C1 segment of cervical spinal cord (tissue), 14 donors: ENCODE results near the gene PSMF1.

Experiments used
- DNase-seq, 14 donors: peaks; one replicate each; lab custom pipeline; 2025; lab: John Stamatoyannopoulos, UW

Gene PSMF1

GRCh38 chr20:1118336-1119127 is at the start of gene PSMF1:
Gene PSMF1 (plus strand): TSS chr20:1118602. CDS start chr20:1118774, 172 bp downstream.
- peak; percentile 48 to 93 (median 86) for DNase-seq

GRCh38 chr20:1072258-1072657 is 46.1 kb upstream of the PSMF1 start:
- DNase-seq, result no peak

DNA sequence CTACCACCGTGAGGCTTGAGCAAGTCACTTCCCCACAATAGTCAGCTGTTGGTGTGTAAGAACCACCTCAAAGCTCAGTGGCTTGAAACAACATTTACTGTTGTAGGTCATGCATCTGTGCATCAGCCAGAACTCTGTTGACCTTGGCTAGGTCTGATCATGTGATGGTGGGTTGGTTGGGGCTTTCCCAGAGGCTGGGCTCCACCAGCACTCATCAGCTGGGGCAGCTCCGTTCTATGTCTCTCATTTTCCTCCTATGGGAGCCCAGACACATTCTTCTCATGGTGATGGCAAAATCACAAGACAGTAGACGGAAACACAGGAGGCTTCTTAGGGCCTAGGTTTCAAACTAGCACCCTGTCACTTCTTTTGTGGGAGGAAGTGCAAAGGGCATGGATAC is 42.8 kb upstream of the PSMF1 start:
- no peak for DNase-seq

- DNase-seq, result no peak
These were observed 36.5 kb upstream of the PSMF1 start for GRCh38 chr20:1081891-1082290.

DNA sequence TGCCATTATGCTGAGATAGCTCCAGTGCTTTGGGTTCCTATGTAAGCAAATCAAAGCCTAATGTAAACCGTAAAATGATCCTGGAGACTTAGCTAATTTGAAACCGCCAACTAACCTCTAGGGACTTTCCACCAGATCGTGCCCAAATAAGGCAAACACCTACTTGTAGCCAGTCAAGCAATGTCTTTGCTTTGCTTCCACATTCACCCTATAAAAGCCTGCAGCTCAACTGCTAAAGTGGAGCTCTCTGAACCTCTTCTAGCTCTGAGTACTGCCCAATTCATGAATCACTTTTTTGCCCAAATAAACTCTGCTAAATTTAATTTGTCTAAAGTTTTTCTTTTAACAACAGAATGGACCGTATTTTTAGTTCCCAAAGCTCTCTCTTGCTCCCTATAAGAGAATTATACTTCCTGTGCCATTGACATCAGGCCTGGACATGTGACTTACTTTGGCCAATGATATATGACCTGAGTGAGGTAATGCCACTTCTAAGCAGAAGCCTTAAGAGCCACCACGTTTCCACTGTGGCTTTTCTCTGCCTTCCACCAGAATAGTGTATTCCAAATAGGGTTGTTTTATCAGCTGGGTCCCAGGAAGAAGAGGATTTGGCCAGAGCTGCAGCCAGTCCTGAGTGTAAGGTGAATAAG is 34.8 kb upstream of the PSMF1 start:
- DNase-seq, result no peak

DNA sequence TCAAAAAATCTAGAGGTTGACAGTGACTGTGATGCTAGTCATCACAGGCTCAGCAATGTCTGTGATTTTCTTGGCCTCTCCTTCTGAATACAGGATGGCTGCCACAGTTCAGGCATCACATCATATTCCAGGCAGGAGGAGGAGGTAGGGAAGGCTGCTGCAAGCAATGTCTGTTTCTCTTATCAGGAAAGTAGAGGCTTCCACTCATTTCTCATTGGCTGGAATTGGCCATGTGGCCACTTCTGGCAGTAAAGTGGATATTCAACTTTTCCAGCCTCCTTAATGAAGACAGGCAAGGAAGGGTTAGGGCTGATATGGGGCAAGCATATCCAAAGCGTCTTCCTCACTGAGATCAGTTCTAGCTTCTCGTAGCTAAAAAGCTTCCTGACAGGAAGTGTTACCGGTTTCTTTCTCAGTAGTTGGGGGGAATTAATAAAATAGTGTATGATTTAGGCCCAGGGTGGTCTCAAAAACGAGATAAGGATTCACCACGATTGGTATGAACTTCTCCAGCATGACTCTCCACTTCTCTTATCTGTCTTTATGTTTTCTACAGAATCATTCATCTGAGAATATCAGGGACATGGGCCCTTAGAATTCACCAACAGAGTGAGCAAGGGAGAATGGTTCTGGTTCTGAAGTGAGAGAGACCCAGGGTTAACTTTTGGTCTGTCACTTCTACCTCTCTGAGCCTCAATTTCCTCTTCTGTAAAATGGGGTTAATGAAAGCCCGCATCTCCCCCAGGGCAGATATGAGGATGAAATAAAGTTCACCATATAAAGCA is 32.7 kb upstream of the PSMF1 start:
- DNase-seq, result no peak

DNA sequence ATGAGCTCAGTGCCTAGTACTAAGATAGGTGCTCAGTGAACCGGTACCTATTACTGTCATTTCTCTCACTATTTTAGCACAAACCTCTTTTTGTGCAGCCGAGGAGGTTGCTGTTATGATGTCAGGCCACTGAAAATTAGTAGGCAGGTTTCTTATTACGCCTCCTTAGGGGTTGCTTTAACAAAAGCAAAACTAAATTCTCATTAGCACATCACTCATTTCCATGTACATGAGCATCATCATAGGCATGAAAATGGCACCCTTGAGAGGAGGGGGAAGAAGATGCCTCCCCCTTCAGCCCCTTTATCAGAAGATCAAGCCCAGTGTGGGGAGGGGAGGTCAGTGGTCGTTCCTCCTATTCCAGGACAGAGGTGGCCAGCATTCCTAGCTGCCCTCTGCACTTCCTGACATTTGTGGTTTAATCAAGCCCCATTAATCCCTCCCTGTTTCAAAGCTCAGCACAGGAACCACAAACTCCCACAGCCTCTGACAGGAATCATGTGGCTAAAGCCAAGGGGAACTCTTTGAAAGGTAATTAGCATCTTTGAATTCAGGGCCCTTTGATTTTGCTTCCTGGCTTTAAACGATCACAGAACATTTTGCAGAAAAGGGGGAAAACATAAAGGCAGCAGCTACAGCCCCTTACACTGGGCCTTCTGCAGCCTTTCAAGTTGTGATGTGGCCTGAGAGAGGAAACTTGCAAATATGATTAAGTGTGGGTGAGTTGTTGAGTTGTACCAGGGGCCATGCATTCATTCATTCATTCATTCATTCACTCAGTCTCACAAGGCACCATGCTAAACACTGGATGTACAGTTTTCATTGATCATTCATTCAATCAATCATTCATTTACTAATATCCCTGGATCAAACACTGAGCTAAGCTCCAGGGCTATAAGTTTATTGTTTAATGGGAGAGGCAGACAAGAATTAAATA is 31.9 kb upstream of the PSMF1 start:
- no peak for DNase-seq

DNA sequence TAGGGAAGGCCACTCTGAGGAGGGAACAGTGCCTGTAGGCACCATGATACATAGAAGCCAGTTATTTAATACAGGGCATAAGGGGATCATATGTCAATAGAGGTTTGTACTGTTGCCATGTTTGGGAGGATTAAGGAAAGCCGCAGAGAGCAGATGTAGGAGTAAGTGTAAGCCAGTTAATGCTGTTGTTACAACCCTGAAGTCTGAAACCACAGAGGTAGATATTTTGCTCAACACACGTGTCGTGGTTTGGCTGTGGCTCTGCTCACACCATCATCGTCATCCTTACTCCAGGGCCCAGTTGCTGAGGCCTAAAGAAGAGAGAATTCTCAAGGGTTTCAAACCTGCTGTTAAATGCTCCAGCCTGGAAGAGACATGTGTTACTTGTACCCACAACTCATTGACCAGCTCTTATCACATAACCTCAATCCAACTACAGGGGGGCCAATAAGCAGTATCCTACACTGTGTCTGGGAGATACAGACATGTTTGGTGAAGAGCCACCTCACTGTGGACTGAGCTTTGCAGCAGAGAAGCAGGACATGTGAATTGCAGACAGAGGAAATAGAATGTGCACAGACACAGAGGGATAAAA is 31.0 kb upstream of the PSMF1 start:
- no peak for DNase-seq

GRCh38 chr20:1094751-1095150 is 23.7 kb upstream of the PSMF1 start:
- DNase-seq, result no peak

DNA sequence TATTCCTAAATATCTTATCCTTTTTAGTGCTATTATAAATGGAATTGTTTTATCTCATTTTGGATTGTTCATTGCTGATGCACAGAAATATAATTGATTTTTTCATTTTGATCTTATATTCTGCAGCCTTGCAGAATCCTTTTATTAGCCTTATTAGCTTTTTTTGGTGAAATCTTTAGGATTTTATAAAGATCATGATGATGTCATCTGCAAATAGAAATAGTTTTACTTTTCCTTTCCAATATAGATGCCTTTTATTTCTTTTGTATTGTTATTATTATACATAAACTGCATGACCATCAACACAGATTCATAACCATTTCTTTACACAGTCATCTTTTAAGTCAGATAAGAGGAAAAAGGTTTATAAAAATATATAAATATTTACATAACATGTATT is 16.9 kb upstream of the PSMF1 start:
- no peak for DNase-seq

GRCh38 chr20:1102016-1102415 is 16.4 kb upstream of the PSMF1 start:
- DNase-seq, result no peak

DNA sequence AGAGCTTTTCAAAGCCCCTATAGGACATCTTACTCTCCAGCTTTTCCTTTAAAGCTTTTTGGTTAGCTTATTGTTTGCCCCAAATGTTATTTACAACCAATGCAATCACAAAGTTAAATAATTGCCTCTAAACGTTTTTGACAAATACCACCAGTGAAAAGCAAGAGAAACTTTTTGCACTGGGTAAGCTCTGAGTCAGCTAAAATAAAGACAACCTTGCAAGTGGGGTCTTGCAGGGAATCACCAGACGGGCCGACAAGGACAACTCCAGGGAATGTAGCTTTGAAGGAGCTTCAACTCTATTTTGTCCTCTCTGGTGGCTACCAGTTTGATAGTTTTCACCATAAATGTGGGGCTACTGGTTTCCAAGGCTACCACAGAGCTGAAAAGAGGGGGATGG is 14.7 kb upstream of the PSMF1 start:
- no peak for DNase-seq

DNA sequence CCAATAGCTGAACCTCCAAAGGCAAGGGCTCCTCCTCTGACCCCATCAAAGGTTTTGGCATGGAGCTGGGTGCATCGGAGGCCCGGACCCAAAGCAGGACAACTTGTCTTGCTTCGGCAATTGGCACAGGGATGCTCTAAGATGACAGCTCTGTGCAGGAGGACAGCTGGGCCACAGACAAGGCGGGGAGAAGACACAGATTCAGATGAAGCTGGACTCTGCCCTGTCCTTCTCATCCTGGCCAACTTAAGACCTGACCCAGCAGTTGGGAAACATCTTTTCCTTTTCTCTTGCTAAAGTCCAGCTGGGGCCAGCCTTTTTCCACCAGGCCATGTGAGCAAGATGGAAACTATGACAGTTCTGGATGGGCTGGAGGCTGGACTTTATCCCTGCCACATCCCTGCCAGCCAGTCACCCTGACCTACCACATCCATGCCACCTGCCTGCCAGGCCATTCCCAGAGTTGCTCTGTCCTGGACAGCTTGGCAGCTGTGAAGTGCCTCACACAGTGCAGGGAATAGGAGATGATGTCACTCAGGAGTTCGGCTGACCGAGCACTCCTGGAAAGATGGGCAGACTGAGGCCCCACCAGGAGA is 12.7 kb upstream of the PSMF1 start:
- DNase-seq, result no peak

- no peak for DNase-seq
These were observed 11.2 kb upstream of the PSMF1 start for GRCh38 chr20:1107176-1107575.

GRCh38 chr20:1108437-1108920 is 9.9 kb upstream of the PSMF1 start:
- peak in 6 of 14 donors; percentile 1 to 24 (median 15) for DNase-seq

- DNase-seq, result no peak
These were observed 5.5 kb upstream of the PSMF1 start for GRCh38 chr20:1112908-1113307.

DNA sequence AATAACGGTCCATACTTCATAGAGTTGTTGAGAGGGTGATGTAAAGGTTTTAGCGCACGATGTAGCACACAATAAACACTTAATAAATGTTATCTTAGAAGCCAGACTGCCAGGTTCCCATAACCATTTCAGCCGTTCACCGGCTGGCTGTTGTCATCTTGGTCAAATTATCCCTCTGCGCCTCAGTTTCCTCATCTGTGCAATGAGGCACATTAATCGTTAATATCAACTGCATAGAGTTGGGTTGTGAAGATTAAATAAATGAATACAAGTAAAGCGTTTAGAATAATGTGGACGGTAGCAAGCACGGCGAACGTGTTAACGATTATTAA is 432 bp upstream of the PSMF1 start:
- no peak for DNase-seq

DNA sequence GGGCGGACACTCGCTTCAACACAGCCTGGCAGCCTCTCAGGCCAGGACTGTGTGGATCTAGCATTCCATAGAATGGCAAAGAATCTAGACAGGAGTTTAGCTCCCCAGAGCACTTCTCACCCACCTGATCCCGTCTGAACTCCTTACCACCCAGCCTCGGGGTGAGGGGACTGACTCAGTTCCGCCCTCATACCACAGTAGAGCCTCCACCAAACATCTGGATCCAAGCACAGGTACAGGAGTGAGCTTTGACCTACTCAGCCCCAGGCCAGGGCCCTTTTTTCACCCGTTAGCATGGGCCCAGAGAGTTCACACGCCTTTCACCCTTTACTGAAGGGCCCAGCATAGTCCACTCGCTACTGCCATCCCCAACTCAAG is 715 bp downstream of the PSMF1 start:
- DNase-seq, result peak in 1 of 14 donors; percentile 25

DNA sequence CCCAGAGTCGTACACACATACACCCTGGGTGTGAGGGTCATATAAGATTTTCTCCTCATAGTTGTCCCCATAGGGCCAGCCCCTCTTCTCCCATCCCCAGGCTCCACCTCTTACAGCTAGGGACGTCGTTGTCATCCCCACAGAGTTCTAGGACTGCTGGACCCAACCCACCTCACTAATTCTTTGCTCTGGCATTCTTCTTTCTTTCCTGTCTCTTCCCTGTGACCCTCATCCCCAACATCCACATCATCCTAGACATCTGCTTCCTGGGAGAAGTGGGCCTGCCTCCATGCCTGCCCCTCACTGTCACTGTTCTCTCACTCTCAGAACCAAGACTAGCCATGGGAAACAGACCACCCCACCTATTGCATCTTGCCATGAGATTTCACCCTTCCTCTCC is 1.1 kb downstream of the PSMF1 start:
- no peak for DNase-seq

DNA sequence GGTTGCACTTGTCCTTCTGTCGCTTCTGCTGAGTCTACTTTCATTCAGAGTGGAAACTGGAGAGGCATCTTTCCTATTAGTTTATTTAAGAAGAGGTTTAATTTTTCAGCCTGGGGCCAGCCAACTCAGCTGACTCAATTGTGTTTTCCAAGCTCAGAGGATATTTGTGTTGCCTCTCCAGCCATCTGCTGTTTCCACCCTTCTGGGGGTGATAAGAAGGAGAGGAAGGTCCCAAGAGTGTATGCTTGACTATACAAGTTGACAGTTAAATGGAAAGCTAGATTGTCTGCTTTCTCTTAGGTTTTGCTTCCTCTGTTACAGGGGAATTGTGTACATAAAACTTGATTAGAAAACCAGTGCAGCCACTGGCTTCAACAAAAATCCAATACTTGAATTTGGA is 3.0 kb downstream of the PSMF1 start:
- DNase-seq, result no peak
